B cell (primary cell): Measurements from ENCODE around the gene PCDH9. TPM values are rescaled to one million over a fixed set of nuclear protein-coding genes. Genes with fewer than 3 reads are reported as not detected.

Experiments used
- ATAC-seq: fragments of 200-7000 bp; cut with Tn5 transposase; one replicate; pipeline ENCODE4 v1.10.0; 2021; ENCODE audit warnings: low read depth, mild to moderate bottlenecking, moderate number of reproducible peaks, moderate library complexity
- CTCF ChIA-PET: fragments of 350-600 bp; sonication (Branson Sonifier 250); formaldehyde crosslinking; loops from one replicate; lab custom pipeline; 2021; ENCODE audit warnings: antibody characterized with exemption, inconsistent platforms; lab: Charles Lee
- POLR2A ChIA-PET: fragments of 350-600 bp; sonication (Branson Sonifier 250); formaldehyde crosslinking; loops from one replicate; lab custom pipeline; 2021; ENCODE audit warnings: antibody characterized with exemption; lab: Charles Lee
- DNase-seq: peaks from one replicate; pipeline ENCODE4 v3.0.0; 2013
- H2AFZ ChIP-seq: 2 replicates; pipeline ENCODE4 v1.6.1; 2012; ENCODE audit warnings: mild to moderate bottlenecking, low read depth, low read length; ENCODE audit not compliant: insufficient read depth, poor library complexity, severe bottlenecking
- H3K27ac ChIP-seq, 2 donors: 1 replicate in 1 of 2; 2 replicates in 1 of 2; pipeline ENCODE4 v1.5.1; 2012 to 2013; ENCODE audit warnings: low read length in 2 of 2, mild to moderate bottlenecking in 2 of 2, moderate library complexity in 1 of 2
- H3K27me3 ChIP-seq, 4 experiments: fragments of 200-600 bp in 1 of 4; sonication (generic) in 1 of 4; replicated peaks in 1 of 4; 1 replicate in 2 of 4; 2 replicates in 2 of 4; pipeline versions ENCODE4 v1.6.1 to v1.7.0; 2013 to 2016; ENCODE audit warnings: low read length in 3 of 4, mild to moderate bottlenecking in 2 of 4, mixed read lengths in 1 of 4, moderate library complexity in 1 of 4; ENCODE audit not compliant: insufficient read depth in 4 of 4, control insufficient read depth in 3 of 4; ENCODE audit errors: control extremely low read depth in 1 of 4
- H3K36me3 ChIP-seq, 2 experiments: replicated peaks in 1 of 2; 1 replicate in 1 of 2; 2 replicates in 1 of 2; pipeline versions ENCODE4 v1.6.1 to v1.7.1; 2013; ENCODE audit warnings: low read length in 1 of 2; ENCODE audit not compliant: insufficient read depth in 2 of 2, control insufficient read depth in 1 of 2; ENCODE audit errors: control extremely low read depth in 1 of 2, extremely low read depth in 1 of 2
- H3K4me1 ChIP-seq, 2 donors: fragments of 200-600 bp in 1 of 2; sonication (generic) in 1 of 2; 1 replicate in 1 of 2; 2 replicates in 1 of 2; pipeline versions ENCODE4 v1.5.1 to v1.6.1; 2013 to 2017; ENCODE audit warnings: low read length in 2 of 2; ENCODE audit not compliant: control insufficient read depth in 2 of 2, insufficient read depth in 2 of 2
- H3K4me2 ChIP-seq: replicated peaks from 2 replicates; pipeline ENCODE3; 2012; ENCODE audit warnings: mild to moderate bottlenecking, low read depth, low read length; ENCODE audit not compliant: poor library complexity, severe bottlenecking
- H3K4me3 ChIP-seq, 5 experiments: fragments of 200-600 bp in 1 of 5; sonication (generic) in 1 of 5; 1 replicate in 3 of 5; 2 replicates in 2 of 5; pipeline versions ENCODE4 v1.5.1 to v1.7.0; 2011 to 2016; ENCODE audit warnings: low read length in 4 of 5, mild to moderate bottlenecking in 4 of 5, low read depth in 2 of 5, control low read depth in 1 of 5, moderate library complexity in 1 of 5; ENCODE audit not compliant: insufficient read depth in 1 of 5; ENCODE audit errors: control extremely low read depth in 1 of 5, extremely low read depth in 1 of 5
- H3K79me2 ChIP-seq: fragments of 200-600 bp; sonication (generic); one replicate; pipeline ENCODE4 v1.6.0; 2016; ENCODE audit warnings: low read length; ENCODE audit not compliant: control insufficient read depth, insufficient read depth
- H3K9ac ChIP-seq: fragments of 200-600 bp; sonication (generic); 2 replicates; pipeline ENCODE4 v1.6.1; 2017; ENCODE audit warnings: mild to moderate bottlenecking, low read length, moderate library complexity
- H3K9me3 ChIP-seq, 3 donors: one replicate each; pipeline versions ENCODE4 v1.6.1 to v1.7.1; 2013; ENCODE audit warnings: low read length in 2 of 3; ENCODE audit not compliant: control insufficient read depth in 2 of 3, insufficient read depth in 1 of 3; ENCODE audit errors: control extremely low read depth in 1 of 3
- H4K20me1 ChIP-seq: 2 replicates; pipeline ENCODE4 v1.6.0; 2012; ENCODE audit warnings: mild to moderate bottlenecking, low read length; ENCODE audit not compliant: insufficient read depth, control insufficient read depth, poor library complexity, severe bottlenecking
- H3K27ac Mint-ChIP-seq: one replicate; pipeline ENCODE4 v1.8.0; 2021; ENCODE audit warnings: mixed read lengths
- H3K27me3 Mint-ChIP-seq: one replicate; pipeline ENCODE4 v1.8.0; 2021; ENCODE audit warnings: mixed read lengths
- H3K4me1 Mint-ChIP-seq: one replicate; pipeline ENCODE4 v1.8.0; 2021; ENCODE audit warnings: mixed read lengths
- H3K4me3 Mint-ChIP-seq: one replicate; pipeline ENCODE4 v1.8.0; 2021; ENCODE audit warnings: mixed read lengths
- H3K9me3 Mint-ChIP-seq: one replicate; pipeline ENCODE4 v1.8.0; 2022; ENCODE audit warnings: mixed read lengths; ENCODE audit not compliant: insufficient read depth
- CTCF ChIP-seq: fragments of 200-600 bp; IDR thresholded peaks from one replicate; pipeline ENCODE4 v1.8.0; 2022; ENCODE audit warnings: antibody characterized with exemption, mild to moderate bottlenecking
- EZH2 ChIP-seq: IDR thresholded peaks from 2 replicates; pipeline ENCODE4 v1.6.1; 2012; ENCODE audit warnings: borderline replicate concordance, low read depth, mild to moderate bottlenecking, moderate library complexity, low read length; ENCODE audit not compliant: insufficient read depth, poor library complexity, severe bottlenecking
- WGBS: methylation state at CpG from one replicate; pipeline ENCODE4 v1.1.5; 2013; ENCODE audit warnings: missing lambda C conversion rate; ENCODE audit not compliant: insufficient coverage; 5-methylcytosine and 5-hydroxymethylcytosine counted together
- intact Hi-C: fragments of 100-400 bp; cut with micrococcal nuclease; formaldehyde crosslinking; loops from one replicate; pipeline ENCODE4 v1.10.0; 2022
- polyA plus RNA-seq: library from polyadenylated mRNA; depleted of rRNA; stranded (reverse); fragments of >200 nt; gene quantifications from 2 replicates; pipeline ENCODE4 v1.2.3, GENCODE V29; 2012
- total RNA-seq, 2 donors: library from RNA; stranded (reverse); fragments of 120-200 nt in 1 of 2; gene quantifications; 1 replicate in 1 of 2; 2 replicates in 1 of 2; pipeline versions ENCODE4 v1.2.3 to v1.2.4, GENCODE V29; 2013 to 2022

Gene PCDH9
- total and polyA plus RNA-seq, 2 donors (not counting 1 experiment from before 2014, with no cell fraction given): 13.1 to 21.8 TPM

GRCh38 chr13:66427458-66427861 lies 802.7 kb downstream of the PCDH9 start:
- H3K79me2 ChIP-seq: no peaks in the 10 kb centered on the region
- no peaks in the 10 kb centered on the region for H3K4me1 ChIP-seq
- H3K27me3 ChIP-seq: no peaks in the 10 kb centered on the region
- Mint-ChIP-seq H3K27ac (no peak overlapping the region), H3K27me3 (no peaks in the 10 kb centered on the region), H3K4me1 (no peaks in the 10 kb centered on the region), H3K4me3 (no peak overlapping the region), H3K9me3 (no peaks in the 10 kb centered on the region)
- ChIA-PET CTCF (no interaction called here), POLR2A (no interaction called here)
- intact Hi-C loops: no loop called here
- H4K20me1 ChIP-seq: no peaks in the 10 kb centered on the region
- no peak for DNase-seq
- H3K36me3 ChIP-seq: no peaks in the 10 kb centered on the region
- TF ChIP-seq CTCF (no peak), EZH2 (no peak)
- WGBS: no CpG with 5 or more reads among the region's 2 CpGs
- H2AFZ ChIP-seq: no peak overlapping the region
- no peak overlapping the region for H3K4me2 ChIP-seq
- H3K9me3 ChIP-seq: no peaks in the 10 kb centered on the region
- no peak overlapping the region for H3K9ac ChIP-seq
- no peak overlapping the region for H3K4me3 ChIP-seq
- no peak overlapping the region for H3K27ac ChIP-seq
- ATAC-seq: no peak

DNA sequence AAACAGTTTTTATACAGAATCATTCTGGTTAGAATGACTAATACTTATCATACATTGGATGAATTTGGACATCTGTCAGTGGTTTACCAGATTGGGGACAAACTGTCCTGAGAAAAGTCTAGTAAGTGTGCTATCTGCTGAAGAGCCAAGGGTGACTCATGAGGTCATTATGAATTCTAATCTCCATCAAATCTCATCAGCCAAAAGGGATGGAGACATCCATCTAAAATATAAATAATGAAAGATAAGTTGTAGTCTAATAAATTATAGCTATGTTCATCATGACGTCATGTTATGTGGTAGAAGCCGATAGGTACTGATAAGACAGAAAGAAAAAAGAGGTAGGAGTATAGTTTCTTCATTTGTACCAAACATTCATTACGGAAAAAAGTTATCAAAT lies 804.4 kb downstream of the PCDH9 start:
- no peak for DNase-seq

More for the DNA sequence above, 804.4 kb downstream of the PCDH9 start:
- Histone ChIP-seq H3K4me1 (no peaks in the 10 kb centered on the region), H3K79me2 (no peaks in the 10 kb centered on the region), H3K4me3 (no peak overlapping the region), H3K9me3 (no peaks in the 10 kb centered on the region), H3K27me3 (no peaks in the 10 kb centered on the region), H3K36me3 (no peaks in the 10 kb centered on the region), H3K27ac (no peak overlapping the region), H4K20me1 (no peaks in the 10 kb centered on the region), H2AFZ (no peak overlapping the region), H3K4me2 (no peak overlapping the region), H3K9ac (no peak overlapping the region)
- no peak overlapping the region for H3K27ac Mint-ChIP-seq
- no peaks in the 10 kb centered on the region for H3K27me3 Mint-ChIP-seq
- intact Hi-C loops: no loop called here
- no CpG with 5 or more reads among the region's 3 CpGs for WGBS
- no peak overlapping the region for H3K4me3 Mint-ChIP-seq
- ChIA-PET POLR2A (no interaction called here), CTCF (no interaction called here)
- peaks cover 5% of the 10 kb centered on the region for H3K9me3 Mint-ChIP-seq
- ATAC-seq: no peak
- H3K4me1 Mint-ChIP-seq: no peaks in the 10 kb centered on the region
- no peak for TF ChIP-seq CTCF
- TF ChIP-seq EZH2: no peak
